Brain microvascular endothelial cell (primary cell): ENCODE results near the gene MRPL3.

Source experiments
- DNase-seq: peaks from one replicate; pipeline ENCODE4 v3.0.0-alpha.2; 2020
- H3K27ac ChIP-seq: fragments of 250-450 bp; sonication (Bioruptor Pico); 2 replicates; pipeline ENCODE4 v1.5.1; 2020; ENCODE audit warnings: mild to moderate bottlenecking, moderate library complexity
- H3K27me3 ChIP-seq: fragments of 250-450 bp; sonication (Bioruptor Pico); replicated peaks from 2 replicates; pipeline ENCODE4 v1.5.1; 2020; ENCODE audit warnings: mild to moderate bottlenecking
- H3K36me3 ChIP-seq: fragments of 250-450 bp; sonication (Bioruptor Pico); replicated peaks from 2 replicates; pipeline ENCODE4 v1.5.1; 2020; ENCODE audit warnings: mild to moderate bottlenecking
- H3K4me3 ChIP-seq: 2 replicates; pipeline ENCODE4 v1.5.1; 2011; ENCODE audit warnings: low read depth, mild to moderate bottlenecking, control low read depth, low read length, moderate library complexity
- in situ Hi-C: cut with HindIII; loops from 2 replicates; pipeline ENCODE4 v1.10.0; 2017; ENCODE audit warnings: low sequenced_read_pairs, low pct_ligation_motif_present
- TF ChIP-seq, protein P1 (sequence below): IDR thresholded peaks from 2 replicates; pipeline ENCODE4 v1.5.1; 2011; ENCODE audit warnings: low read depth, mild to moderate bottlenecking, moderate library complexity, low read length, control low read depth, inconsistent platforms; ENCODE audit errors: missing control alignments

Gene MRPL3

DNA sequence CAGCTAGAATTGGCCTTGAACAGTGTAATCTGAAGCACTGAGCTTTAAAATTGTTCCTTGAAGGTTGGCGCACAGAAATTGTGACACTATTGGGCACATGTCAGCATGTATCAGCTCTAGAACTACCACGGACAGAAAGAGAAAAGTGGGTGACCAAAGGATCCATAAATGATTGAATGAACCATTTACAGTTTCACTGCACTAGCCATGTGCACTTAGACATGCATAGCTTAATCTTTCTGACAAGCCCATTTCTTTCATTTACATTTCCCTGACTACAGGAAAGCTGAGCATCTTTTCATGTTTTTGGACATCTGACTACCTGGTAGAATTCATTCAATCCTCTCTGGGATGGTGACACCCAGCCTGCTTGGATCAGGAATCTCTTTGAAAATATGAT is 85.0 kb downstream of the MRPL3 start:
- in situ Hi-C loops: no loop called here
- TF ChIP-seq, protein P1, sequence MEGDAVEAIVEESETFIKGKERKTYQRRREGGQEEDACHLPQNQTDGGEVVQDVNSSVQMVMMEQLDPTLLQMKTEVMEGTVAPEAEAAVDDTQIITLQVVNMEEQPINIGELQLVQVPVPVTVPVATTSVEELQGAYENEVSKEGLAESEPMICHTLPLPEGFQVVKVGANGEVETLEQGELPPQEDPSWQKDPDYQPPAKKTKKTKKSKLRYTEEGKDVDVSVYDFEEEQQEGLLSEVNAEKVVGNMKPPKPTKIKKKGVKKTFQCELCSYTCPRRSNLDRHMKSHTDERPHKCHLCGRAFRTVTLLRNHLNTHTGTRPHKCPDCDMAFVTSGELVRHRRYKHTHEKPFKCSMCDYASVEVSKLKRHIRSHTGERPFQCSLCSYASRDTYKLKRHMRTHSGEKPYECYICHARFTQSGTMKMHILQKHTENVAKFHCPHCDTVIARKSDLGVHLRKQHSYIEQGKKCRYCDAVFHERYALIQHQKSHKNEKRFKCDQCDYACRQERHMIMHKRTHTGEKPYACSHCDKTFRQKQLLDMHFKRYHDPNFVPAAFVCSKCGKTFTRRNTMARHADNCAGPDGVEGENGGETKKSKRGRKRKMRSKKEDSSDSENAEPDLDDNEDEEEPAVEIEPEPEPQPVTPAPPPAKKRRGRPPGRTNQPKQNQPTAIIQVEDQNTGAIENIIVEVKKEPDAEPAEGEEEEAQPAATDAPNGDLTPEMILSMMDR: no peak
- Histone ChIP-seq H3K4me3 (no peak overlapping the region), H3K36me3 (no peaks in the 10 kb centered on the region), H3K27me3 (no peaks in the 10 kb centered on the region), H3K27ac (no peak overlapping the region)
- DNase-seq: no peak
